IPS-18c (cell line): Measurements from ENCODE around the gene ABCF2.

Source experiments
- H3K4me3 ChIP-seq: 2 replicates; pipeline ENCODE4 v1.7.0; 2013; ENCODE audit warnings: low read depth, mild to moderate bottlenecking, low read length, moderate library complexity; ENCODE audit not compliant: insufficient read depth
- H3K9me3 ChIP-seq: one replicate; pipeline ENCODE4 v1.6.1; 2013; ENCODE audit warnings: mild to moderate bottlenecking, low read length, moderate library complexity; ENCODE audit not compliant: control insufficient read depth, insufficient read depth

The ABCF2 gene

GRCh38 chr7:151246102-151246850, 19.3 kb upstream of the ABCF2 start:
- Histone ChIP-seq H3K9me3 (no peaks in the 10 kb centered on the region), H3K4me3 (peak overlapping the region; percentile 9)

GRCh38 chr7:151245360-151246101, 18.5 kb upstream of the ABCF2 start:
- Histone ChIP-seq H3K4me3 (peak overlapping the region; percentile 49), H3K9me3 (no peaks in the 10 kb centered on the region)

GRCh38 chr7:151244841-151245346, 17.9 kb upstream of the ABCF2 start:
- H3K4me3 ChIP-seq: peak overlapping the region; percentile 49
- no peaks in the 10 kb centered on the region for H3K9me3 ChIP-seq

- H3K9me3 ChIP-seq: no peaks in the 10 kb centered on the region
- no peak overlapping the region for H3K4me3 ChIP-seq
Observed at GRCh38 chr7:151244196-151244840, 17.3 kb upstream of the ABCF2 start.

- Histone ChIP-seq H3K4me3 (no peak overlapping the region), H3K9me3 (no peaks in the 10 kb centered on the region)
Observed at GRCh38 chr7:151243408-151244195, 16.6 kb upstream of the ABCF2 start.

- Histone ChIP-seq H3K4me3 (no peak overlapping the region), H3K9me3 (no peaks in the 10 kb centered on the region)
Observed at GRCh38 chr7:151243045-151243349, 16.0 kb upstream of the ABCF2 start.

GRCh38 chr7:151242159-151243044, 15.4 kb upstream of the ABCF2 start:
- H3K9me3 ChIP-seq: no peaks in the 10 kb centered on the region
- no peak overlapping the region; the same call in 1 of the 2 replicates for H3K4me3 ChIP-seq

- Histone ChIP-seq H3K9me3 (no peaks in the 10 kb centered on the region), H3K4me3 (no peak overlapping the region)
Observed at GRCh38 chr7:151241755-151242096, 14.7 kb upstream of the ABCF2 start.

- Histone ChIP-seq H3K4me3 (no peak overlapping the region), H3K9me3 (no peaks in the 10 kb centered on the region)
Observed at GRCh38 chr7:151240942-151241754, 14.1 kb upstream of the ABCF2 start.

GRCh38 chr7:151240536-151240935, 13.5 kb upstream of the ABCF2 start:
- H3K4me3 ChIP-seq: no peak overlapping the region
- no peaks in the 10 kb centered on the region for H3K9me3 ChIP-seq

- Histone ChIP-seq H3K9me3 (no peaks in the 10 kb centered on the region), H3K4me3 (no peak overlapping the region)
Observed at GRCh38 chr7:151239837-151240459, 12.9 kb upstream of the ABCF2 start.

GRCh38 chr7:151238924-151239836, 12.2 kb upstream of the ABCF2 start:
- H3K4me3 ChIP-seq: no peak overlapping the region

GRCh38 chr7:151238190-151238810, 11.3 kb upstream of the ABCF2 start:
- H3K9me3 ChIP-seq: no peaks in the 10 kb centered on the region
- H3K4me3 ChIP-seq: no peak overlapping the region

More at GRCh38 chr7:151238924-151239836, 12.2 kb upstream of the ABCF2 start:
- no peaks in the 10 kb centered on the region for H3K9me3 ChIP-seq
